NCI-H2227 treated with DMSO at 0.1 percent for 48 hours (cell line): ENCODE data around the gene RIC8B.

Experiments
- DNase-seq: peaks from one replicate; lab custom pipeline; 2025; lab: John Stamatoyannopoulos, UW

Gene RIC8B

DNA sequence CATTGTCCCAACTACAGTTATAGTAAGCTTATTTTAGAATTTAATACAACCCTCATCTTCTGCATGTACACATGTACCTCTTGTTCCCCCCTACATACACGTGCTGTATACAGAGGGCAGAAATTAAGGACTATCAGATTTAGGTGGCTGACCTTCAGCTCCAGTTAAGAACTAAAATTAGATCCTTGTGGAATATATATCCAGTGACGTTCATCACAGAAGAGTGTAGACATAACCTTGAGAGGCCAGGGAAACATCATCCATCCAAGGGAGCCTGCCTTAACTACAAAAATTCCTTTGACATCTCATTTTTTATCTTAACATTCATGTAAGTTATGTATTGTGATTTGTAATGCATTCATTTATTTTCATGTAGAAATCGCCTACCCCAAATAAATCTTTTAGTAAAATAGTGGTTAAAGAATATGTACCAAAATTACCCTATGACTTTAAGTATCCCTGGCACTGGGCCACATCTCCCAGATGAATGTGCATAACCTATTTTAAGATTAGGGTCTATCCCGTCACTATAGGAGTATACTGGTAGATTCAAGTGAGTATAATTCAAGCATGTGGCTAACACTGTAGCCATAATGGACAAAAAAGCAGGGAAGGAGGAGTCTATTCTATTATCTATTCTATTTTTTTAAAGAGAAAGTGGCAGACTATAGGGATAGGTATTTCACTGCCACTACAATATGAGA lies 27.5 kb downstream of the RIC8B start:
- no peak for DNase-seq

DNA sequence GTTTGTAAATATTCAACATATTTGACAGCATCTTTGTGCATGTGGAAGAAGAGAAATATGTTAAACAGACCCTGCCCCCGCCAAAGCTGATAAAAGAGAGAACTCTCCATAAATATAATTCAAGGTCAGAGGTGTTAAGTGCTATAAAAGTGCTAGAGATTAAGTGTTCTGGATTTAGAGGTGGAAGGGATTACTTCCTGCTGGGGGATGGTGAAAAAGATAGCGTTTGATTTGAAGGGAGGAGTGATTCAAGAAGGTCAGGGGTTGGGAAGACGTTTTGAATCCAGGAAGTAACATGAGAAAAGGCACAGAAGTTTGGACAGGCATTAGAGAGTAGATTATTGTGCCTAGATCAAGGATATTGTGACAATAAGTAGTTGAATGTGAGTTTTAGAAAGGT lies 30.2 kb downstream of the RIC8B start:
- no peak for DNase-seq

DNA sequence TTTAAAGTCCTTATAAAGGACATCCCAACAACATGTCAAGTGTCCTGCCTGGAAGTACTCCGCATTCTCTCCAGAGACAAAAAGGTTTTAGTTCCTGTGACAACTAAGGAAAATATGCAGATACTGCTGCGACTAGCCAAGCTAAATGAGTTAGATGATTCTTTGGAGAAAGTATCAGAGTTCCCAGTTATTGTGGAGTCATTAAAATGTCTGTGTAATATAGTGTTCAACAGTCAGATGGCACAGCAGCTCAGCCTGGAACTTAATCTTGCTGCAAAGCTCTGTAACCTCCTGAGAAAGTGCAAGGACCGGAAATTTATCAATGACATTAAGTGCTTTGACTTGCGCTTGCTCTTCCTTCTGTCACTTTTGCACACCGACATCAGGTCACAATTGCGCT lies 40.2 kb downstream of the RIC8B start:
- no peak for DNase-seq

DNA sequence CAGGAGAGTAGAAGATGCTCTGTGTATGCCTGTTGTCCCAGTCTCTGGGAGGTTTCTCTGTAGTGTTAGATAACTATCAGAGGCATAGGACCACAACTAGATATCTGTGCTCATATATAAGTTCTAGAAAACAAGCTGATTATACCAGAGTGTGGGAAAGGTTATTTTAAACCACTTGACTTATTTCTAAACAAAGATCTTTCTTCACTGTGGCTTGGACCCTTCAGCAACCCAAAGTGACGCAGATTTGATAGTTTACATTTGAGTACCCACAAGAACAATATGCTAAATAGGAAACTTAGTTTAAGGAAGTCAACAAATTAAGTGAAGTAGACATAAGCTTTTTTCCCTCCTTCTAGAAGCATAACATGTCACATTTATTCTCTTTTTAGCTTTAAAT lies 41.3 kb downstream of the RIC8B start:
- DNase-seq: no peak

DNA sequence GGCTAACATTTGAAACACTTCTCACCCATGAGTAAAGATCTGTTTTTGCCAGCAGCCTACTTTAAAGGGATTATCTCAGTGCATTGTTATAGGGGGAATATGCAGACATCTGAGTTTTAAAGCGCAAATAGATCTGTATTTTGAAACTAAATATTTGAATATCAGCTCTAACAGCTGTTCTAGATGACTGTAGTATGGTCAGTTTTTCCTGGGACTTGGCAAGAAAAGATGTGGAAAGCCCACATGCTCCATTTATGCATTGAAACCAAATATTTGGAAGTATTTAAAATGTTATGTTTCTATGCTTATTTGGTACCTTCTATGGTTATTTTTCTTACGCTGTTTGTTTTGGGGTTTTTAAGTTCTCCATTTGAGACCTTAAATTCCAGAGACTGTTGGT lies 41.7 kb downstream of the RIC8B start:
- DNase-seq: no peak

DNA sequence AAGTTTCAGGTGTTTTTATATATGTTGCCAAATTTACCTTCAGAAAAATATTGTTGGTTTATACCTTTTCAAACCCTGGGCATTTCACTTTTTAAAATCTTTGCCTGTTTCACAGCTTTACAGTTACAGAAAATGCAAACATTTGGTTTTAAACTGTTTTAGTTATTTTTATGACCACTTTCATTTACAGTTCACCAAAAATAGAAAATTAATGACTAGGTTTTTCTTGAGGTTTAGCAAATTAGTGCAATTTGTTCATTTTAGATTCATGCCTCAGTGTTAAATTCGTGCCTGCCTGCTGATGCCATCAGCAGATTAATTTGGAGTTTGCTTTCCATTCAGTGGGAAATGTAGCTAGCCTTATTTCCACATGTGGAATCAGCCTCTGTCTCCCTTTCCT lies 45.5 kb downstream of the RIC8B start:
- DNase-seq: no peak

DNA sequence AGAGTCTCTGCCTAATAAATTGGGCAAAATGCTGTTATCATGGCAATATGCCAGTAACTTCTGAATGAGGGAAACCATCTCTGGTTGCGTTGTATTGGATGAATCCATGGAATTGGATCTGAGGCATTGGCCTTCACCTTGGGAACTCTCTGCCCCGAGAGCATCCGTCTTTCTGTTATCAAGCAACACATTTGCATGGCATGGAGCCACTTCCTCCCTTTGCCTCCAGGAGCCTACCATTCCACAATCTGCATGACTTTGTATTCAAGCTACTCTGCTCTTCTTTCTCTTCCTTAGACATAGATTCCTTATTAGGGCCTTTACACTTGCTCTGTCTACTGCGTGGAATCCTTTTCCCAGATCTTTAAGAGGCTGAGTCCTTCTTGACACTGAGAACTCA lies 57.2 kb downstream of the RIC8B start:
- no peak for DNase-seq

DNA sequence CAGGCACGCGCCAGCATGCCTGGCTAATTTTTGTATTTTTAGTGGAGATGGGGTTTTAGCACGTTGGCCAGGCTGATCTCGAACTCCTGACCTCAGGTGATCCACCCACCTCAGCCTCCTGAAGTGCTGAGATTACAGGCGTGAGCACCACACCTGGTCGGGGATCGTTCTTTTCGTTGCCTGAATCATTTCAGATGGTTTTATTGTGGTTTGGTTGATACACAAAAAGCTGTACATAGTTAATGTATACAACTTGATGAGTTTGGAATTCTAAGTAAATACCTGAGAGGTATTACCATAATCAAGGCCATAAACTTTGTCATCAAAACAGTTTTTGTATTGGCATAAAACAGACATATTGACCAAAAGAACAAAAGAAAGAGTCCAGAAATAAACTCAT lies 63.3 kb downstream of the RIC8B start:
- DNase-seq: no peak

DNA sequence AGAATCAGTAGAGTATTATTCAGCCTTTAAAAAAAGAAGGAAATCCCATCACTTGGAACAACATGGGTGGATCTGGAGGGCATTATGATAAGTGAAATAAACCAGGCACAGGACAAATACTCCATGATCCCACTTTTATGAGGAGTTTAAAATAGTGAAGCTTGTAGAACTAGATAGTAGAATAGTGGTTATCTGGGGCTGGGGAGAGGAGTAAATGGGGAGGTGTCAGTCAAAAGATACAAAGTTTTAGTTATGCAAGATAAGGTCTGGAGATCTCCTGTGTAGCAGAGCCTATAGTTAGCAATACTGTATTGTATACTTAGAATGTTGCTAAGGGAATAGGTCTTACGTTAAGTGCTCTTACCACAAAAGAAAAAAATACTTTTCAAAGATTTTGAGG lies 64.9 kb downstream of the RIC8B start:
- DNase-seq: no peak

DNA sequence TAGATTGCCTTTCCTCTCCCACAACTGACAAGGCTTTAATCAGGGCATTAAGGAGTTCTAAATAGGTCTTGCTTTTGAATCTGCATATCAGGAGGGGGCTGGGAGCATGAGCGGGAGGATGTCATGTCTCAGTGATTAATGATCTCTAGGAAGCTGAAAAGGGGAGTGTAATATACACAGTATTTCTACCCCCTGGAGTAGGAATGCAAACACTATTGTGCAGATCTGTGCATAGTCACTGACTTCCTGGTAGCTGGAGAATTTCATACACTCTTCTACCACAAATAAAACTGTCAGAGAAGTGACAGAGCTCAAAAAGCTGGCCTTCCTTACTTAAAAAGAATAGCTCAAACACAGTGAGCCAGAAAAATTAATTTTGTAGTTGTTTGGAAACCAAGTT lies 65.8 kb downstream of the RIC8B start:
- DNase-seq: no peak

DNA sequence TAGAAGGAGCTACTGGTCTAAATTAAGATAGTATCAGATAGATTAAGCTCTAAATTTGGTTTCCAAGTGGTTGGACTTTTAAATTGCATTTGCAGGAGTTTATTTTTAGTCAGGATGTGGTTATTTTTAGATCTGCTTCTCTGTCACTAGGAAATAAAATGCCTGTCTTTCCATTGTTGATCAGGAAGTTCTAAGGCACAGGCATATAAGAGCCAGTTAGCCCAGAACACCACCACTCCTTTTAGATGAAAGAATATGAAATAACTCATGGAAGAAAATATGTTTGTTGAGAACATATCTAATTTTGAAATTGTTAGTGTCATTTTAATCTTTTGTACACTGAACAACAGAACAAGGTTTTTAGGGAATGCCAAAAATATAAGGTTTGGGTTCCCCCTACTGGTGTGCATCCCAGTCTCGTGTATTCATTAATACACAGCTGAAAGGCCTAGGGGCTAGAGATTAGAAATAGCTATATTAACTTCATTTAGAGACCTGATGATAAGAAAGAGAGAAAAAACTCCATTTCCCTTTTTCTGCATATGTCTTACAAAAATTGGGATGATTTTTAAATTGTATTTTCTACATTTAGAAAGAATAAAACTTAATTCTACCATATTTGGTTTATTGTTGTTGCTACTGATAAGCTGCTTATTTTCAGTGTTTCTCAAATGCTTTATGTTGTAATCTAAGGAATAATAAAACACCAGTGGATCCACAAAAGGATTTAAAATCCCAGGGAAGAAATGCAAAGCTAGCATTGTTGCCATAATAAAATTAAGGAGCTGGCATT lies 67.2 kb downstream of the RIC8B start:
- DNase-seq: peak; percentile 43

DNA sequence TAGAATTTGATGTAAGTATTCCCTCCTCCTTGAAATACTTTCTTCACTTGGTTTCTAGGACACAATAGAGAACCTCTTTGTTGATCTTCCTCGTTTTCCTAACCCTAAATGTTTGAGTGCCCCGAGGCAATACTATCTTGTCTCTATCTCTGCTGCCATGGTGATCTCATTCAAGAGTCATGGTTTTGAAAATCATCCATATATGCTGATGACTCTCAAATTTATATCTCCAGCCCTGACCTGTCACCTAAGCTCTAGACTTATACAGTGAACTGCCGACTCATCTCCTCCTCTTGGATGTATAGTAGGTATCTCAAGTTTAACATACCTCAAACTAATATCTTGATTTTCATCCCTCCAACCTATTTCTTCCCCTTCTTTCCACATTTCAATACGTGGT lies 71.4 kb downstream of the RIC8B start:
- DNase-seq: no peak

DNA sequence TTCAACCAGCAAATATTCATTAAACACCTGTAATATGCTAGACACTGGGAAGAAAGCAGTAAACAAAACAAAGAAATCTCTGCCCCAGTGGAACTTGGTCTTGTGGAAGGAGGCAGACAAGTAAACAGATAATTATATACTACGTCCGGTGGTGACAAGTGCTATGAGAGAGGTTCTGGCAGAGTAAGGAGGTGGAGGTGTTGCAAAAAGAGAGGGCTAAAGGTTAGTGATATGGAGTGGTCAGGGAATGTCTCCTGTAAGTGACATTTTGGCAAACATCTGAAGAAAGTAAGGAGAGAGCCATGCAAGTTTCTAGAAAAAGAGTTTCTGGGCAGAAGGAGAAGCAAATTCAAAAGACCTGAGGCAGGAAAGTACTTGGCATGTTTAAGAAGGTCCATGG lies 73.4 kb downstream of the RIC8B start:
- no peak for DNase-seq

DNA sequence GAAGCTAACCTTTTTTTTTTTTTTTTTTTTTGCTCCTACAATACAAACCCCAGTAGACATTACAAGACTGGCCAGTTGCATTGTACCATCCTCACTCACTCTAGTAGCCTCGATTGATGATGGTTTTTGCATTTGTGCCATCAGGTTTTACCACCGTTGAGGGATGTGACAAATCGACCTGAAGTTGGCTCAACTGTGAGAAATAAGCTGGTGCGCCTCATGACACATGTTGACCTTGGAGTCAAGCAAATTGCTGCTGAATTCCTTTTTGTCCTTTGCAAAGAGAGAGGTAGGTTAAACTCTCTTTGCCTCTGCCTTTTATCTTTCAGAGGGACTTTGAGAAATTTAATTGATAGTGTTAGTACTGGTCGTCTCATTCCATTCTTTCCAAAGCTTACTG lies 76.8 kb downstream of the RIC8B start:
- DNase-seq: no peak

DNA sequence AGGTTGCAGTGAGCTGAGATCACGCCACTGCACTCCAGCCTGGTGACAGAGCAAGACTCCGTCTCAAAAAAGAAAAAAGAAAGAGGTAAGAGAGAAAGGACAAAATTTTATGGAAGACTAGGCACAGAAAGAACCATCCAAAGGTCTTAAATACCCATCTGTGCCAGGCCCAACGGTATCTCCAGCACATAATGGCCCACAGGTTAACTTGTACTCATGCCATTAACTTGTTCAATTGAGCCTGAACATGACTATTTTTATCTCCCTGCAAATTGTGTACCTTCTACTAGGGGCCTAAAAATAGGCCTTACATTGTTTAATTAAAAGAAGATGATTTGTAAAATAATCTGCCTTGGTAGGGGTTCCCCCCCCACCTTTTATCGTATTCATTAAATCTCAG lies 80.2 kb downstream of the RIC8B start:
- no peak for DNase-seq

DNA sequence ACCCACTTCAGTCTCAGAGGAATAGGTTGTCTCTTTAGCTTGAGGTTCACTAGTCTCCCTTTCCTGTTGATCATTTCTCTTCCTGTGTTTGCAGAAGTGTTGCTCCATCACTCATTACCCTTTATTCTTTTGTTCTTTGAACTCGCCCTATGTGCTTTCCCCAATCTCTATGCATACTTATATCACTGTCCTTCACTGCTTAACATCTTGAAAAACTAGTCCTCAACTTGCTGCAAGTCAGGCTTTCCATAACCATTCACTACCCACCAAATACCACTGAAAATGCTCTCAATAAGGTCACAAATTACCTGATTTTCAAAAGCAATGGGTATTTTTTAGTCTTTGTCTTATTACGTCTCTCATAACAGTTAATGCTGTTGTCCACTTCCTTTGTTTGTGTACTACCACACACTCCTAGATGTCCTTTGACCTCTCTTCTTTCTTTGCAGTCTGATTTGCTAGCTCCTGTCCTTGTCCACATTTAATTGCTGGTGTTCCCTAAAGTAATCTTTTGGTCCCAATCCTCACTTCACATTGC lies 80.8 kb downstream of the RIC8B start:
- no peak for DNase-seq

DNA sequence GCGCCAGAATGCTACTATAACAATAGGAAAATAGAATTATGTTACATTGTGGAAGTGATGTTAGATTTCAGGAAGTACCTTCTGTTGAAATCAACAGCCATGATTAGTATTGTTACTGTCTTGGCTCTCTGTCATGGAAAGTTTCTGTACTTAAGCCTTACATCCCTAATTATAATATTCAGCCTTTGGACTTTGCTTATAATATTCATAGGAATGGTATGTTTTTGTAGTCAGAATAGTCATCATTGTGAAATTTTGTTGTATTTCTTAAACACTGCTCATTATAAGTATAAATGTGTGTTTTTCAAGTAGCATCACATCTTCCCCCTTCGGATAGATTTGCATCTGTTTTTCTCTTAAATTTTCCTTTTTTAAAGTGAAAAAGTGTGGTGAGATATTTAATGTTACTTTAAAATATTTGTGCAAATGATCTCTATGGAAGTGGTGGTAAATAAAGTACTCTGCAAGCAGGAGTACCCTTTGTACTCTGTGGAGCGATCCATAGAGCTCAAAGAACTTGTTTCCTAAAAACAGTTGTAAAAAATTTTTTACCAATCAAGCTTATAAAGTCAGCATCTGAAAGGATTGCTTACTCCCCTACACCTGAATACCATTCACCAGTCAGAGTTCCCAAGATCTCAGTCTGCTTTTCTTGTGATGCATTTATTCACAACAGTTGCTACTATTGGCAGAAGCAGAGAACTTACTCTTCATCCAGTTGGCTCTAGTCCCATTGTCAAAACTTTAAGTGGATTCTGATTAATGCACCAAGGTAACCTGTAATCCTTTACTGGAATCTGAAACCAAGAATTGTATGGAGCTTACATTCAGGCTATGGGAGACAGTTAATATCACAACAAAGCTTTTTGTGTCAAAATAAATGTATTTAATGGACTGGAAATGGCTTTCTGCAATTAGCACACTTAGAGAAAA lies 87.8 kb downstream of the RIC8B start:
- no peak for DNase-seq

DNA sequence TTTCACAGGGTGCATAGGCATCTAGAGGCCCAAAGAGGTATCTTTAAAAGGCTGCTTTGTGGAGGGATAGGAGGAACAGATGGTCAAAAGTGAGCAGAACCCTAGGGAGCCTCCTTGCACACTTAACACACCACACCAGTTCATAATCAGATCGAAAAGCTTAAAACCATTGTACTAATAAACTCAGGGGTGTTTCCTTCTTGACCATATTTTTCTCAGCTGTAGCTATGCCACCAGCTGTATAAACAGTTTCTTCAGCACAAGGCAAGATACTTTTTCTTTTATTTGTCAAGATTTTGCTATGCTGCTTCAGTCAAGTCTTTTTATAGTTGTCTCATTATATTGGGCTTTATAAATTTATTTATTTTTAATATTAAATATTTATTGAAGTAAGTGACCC lies 88.7 kb downstream of the RIC8B start:
- DNase-seq: no peak

DNA sequence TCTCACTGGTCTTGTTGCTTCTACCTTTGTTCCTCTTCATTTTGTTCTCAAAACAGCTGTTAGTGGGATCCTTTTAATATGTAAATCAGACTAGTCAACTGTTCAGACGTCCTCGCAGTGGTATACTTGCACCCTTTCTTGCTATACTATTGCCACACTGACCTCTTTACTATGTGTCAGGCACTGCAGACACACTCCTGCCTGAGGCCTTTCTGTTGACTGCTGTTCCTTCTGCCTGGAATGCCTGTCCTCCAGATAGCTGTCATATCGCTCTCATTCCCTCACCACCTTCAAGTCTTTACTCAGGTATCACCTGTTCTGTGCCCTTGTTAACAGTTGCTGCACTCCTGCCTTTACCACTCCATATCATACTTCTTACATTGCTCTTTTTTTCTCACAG lies 91.2 kb downstream of the RIC8B start:
- DNase-seq: no peak

DNA sequence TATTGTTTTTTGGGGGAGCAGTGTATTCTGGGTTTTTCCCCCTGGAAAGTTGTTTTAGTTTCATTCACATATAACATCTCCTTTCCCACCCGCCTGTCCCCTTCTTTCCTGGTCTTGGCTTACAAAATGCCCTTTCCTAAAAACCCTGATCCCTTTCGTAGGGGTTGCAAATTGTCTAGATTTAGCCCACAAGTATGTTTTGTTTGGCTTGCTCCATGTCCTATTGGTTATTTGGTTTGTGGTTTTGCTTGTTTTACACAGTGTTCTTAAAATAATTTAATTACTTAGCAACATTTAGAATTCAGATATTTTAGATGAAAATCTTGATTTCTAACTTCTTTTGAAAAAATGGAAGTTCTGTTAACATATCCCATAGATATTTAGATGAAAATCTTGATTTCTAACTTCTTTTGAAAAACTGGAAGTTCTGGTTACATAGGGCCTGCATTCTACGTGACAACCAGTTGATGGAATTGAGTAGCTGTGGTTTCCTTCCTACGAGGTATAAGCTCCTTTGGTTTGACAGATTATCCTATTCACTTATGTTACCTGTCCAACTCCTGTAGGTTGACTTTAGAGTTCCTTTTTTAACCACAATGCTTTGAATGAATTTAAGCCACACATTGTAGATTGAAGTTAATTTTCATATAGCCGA lies 92.1 kb downstream of the RIC8B start:
- DNase-seq: no peak

DNA sequence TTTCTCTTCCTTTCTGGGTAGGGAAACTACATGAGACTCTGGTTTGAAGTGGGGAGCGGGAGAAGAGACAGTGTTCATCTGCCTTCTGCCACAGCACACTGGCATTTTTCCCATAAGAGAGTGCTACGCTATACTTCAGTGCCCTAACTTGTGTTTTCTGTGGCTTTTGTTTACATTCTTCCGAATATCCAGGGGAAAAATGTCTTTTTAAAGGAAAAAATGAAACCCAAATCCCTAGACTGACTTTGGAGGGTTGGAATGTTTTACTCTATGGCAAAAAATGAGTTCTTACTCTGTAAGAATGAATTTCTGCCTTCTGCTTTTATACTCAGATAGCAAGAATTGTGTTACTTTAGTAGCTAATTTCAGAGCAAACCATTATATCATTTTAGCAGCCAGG lies 93.2 kb downstream of the RIC8B start:
- DNase-seq: no peak
